ENCODE measurements around the gene SPTBN1.

The SPTBN1 gene

DNA sequence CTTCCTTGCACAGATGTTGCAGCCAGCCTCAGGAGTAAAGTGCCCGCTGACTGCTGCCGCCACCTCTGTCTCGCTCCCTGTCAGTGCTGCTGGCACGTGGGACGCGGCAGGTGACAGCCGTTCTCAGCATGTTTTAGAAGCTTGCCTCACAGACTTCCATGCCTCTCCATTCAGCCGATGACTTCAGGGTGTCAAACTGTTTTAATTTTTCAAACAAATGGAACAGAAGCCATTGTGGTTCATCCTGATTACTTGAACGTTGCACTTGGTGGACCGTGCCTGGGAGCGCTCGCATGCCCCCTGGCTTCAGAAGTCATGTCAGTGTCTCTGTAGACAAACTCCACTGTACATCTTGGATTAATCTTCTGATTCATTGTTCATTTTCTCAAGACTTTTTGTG lies 204.6 kb downstream of the SPTBN1 start:
- no peak overlapping the region for H3K4me3 ChIP-seq (ENCODE audit: severe bottlenecking)
- H3K27ac ChIP-seq (ENCODE audit: poor library complexity, severe bottlenecking) = no peak overlapping the region
- no peaks in the 10 kb centered on the region for H3K27me3 ChIP-seq (ENCODE audit: insufficient read depth, poor library complexity, severe bottlenecking)
- peaks cover 4% of the 10 kb centered on the region for H3K4me1 ChIP-seq (ENCODE audit: insufficient read depth, poor library complexity, severe bottlenecking)
- DNase-seq (ENCODE audit: low spot score) (no peak), ATAC-seq (ENCODE audit: low read depth) (no peak)
- no peaks in the 10 kb centered on the region for H3K9me3 ChIP-seq (ENCODE audit: severe bottlenecking)
- TF ChIP-seq, protein P1, sequence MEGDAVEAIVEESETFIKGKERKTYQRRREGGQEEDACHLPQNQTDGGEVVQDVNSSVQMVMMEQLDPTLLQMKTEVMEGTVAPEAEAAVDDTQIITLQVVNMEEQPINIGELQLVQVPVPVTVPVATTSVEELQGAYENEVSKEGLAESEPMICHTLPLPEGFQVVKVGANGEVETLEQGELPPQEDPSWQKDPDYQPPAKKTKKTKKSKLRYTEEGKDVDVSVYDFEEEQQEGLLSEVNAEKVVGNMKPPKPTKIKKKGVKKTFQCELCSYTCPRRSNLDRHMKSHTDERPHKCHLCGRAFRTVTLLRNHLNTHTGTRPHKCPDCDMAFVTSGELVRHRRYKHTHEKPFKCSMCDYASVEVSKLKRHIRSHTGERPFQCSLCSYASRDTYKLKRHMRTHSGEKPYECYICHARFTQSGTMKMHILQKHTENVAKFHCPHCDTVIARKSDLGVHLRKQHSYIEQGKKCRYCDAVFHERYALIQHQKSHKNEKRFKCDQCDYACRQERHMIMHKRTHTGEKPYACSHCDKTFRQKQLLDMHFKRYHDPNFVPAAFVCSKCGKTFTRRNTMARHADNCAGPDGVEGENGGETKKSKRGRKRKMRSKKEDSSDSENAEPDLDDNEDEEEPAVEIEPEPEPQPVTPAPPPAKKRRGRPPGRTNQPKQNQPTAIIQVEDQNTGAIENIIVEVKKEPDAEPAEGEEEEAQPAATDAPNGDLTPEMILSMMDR (IDR thresholded peaks at IDR 0.05; ENCODE audit: poor library complexity, severe bottlenecking) = no peak
- H3K36me3 ChIP-seq (ENCODE audit: low read depth) = peaks cover 100% of the 10 kb centered on the region

DNA sequence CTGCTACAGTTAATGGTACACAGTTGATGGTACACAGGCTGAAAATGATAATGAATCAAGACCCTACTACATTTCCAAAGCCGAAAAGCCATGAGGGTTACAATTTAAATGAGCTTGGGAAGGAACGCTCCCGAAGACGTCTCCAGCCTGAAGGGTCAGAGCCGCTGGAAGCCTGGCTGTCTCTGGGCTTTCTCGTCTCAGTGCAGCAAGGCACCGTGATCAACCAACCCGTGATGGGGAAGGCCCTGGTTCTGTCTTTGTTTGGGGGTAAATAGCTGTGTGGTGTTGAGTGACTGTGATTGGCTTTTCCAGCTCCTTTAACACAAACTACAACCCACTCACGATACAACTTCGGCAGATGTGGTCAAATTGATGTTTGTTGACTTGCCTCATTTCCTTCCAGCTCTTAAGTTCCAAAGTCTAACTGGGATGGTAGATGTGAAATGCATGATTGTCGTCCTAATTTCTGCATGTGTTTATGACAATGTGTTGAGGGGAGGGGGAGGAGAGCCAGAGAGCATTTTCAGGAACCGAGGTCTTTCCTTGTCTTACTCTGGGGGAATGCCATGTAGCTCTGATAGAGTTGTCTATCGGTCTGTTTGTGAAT lies 207.4 kb downstream of the SPTBN1 start:
- ATAC-seq (ENCODE audit: low read depth) = no peak
- Histone ChIP-seq H3K27me3 (ENCODE audit: insufficient read depth, poor library complexity, severe bottlenecking) (no peaks in the 10 kb centered on the region), H3K9me3 (ENCODE audit: severe bottlenecking) (no peaks in the 10 kb centered on the region), H3K4me3 (ENCODE audit: severe bottlenecking) (no peak overlapping the region), H3K36me3 (ENCODE audit: low read depth) (peaks cover 98% of the 10 kb centered on the region), H3K4me1 (ENCODE audit: insufficient read depth, poor library complexity, severe bottlenecking) (peaks cover 11% of the 10 kb centered on the region), H3K27ac (ENCODE audit: poor library complexity, severe bottlenecking) (no peak overlapping the region)
- TF ChIP-seq, protein P1 (IDR thresholded peaks at IDR 0.05; ENCODE audit: poor library complexity, severe bottlenecking) = no peak
- DNase-seq (ENCODE audit: low spot score) = no peak

DNA sequence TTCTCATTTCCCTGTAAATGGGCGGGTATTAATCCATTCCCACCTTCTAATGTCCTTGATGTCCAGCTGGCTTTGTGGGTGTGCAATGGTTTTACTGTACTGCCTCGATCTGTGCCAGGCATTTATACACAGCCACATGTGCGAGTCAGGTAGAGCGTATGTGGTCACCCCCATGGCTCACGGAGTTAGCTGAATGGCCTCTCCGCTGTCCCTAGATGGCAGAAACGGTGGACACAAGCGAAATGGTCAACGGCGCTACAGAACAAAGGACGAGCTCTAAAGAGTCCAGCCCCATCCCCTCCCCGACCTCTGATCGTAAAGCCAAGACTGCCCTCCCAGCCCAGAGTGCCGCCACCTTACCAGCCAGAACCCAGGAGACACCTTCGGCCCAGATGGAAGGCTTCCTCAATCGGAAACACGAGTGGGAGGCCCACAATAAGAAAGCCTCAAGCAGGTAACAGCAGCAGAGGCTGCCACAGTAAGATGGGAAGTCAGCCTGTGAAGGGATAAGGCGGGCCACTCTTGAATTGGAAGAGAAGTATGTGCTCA lies 208.2 kb downstream of the SPTBN1 start:
- Histone ChIP-seq H3K4me1 (ENCODE audit: insufficient read depth, poor library complexity, severe bottlenecking) (peaks cover 11% of the 10 kb centered on the region), H3K4me3 (ENCODE audit: severe bottlenecking) (no peak overlapping the region), H3K36me3 (ENCODE audit: low read depth) (peaks cover 98% of the 10 kb centered on the region), H3K27me3 (ENCODE audit: insufficient read depth, poor library complexity, severe bottlenecking) (no peaks in the 10 kb centered on the region), H3K27ac (ENCODE audit: poor library complexity, severe bottlenecking) (no peak overlapping the region), H3K9me3 (ENCODE audit: severe bottlenecking) (no peaks in the 10 kb centered on the region)
- TF ChIP-seq, protein P1 (IDR thresholded peaks at IDR 0.05; ENCODE audit: poor library complexity, severe bottlenecking) = no peak
- ATAC-seq (ENCODE audit: low read depth) (no peak), DNase-seq (ENCODE audit: low spot score) (no peak)

DNA sequence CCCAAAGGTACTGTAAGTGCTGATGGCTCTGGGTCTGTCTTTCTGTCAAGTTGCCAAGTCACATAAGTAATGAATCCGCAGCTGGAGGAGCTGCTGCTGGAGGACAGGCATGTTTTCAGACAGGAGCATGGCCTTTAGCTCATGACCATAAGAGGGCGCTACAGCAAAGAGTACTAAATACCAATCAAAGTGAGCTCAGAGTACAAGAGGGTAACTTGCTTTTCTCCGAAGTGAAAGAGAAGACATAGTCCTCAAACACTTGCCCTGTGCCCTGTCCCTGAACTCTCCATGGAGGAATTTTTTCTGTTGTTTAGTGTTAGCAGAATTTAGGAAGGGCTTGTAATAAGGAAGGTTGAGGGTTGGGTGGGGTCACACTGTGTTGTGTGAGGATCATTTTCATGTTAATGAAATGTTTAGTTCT lies 209.3 kb downstream of the SPTBN1 start:
- DNase-seq (ENCODE audit: low spot score) (no peak), ATAC-seq (ENCODE audit: low read depth) (no peak)
- H3K27me3 ChIP-seq (ENCODE audit: insufficient read depth, poor library complexity, severe bottlenecking) = no peaks in the 10 kb centered on the region
- H3K9me3 ChIP-seq (ENCODE audit: severe bottlenecking) = no peaks in the 10 kb centered on the region
- H3K27ac ChIP-seq (ENCODE audit: poor library complexity, severe bottlenecking) = peak overlapping the region; percentile 32
- no peak overlapping the region for H3K4me3 ChIP-seq (ENCODE audit: severe bottlenecking)
- H3K36me3 ChIP-seq (ENCODE audit: low read depth) = peaks cover 90% of the 10 kb centered on the region
- peaks cover 14% of the 10 kb centered on the region for H3K4me1 ChIP-seq (ENCODE audit: insufficient read depth, poor library complexity, severe bottlenecking)
- TF ChIP-seq, protein P1 (IDR thresholded peaks at IDR 0.05; ENCODE audit: poor library complexity, severe bottlenecking) = peak; percentile 40

DNA sequence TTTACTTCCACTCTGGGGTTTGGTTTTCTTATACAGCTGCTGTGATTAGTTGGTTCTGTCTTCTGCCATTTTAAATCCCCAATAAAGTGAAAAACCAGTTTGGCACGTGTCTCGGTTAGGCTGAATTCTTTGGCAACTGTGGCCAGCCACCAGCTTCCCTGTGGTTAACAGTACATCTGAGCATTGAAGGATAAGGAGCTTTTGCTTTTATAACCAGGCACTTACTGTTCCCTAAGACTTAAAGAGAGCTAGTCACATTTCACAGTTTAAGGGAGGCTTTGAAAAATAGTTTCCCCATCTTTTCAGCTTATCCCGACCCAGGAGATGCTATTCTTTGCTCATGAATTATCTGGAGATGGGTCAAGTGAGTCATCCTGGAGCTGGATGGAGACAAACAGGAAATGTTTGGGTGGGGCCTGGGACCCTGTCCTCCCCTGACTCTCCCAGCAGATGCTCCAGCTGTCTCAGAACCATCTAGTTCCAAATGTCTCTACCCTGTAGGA lies 210.1 kb downstream of the SPTBN1 start:
- Histone ChIP-seq H3K9me3 (ENCODE audit: severe bottlenecking) (no peaks in the 10 kb centered on the region), H3K27ac (ENCODE audit: poor library complexity, severe bottlenecking) (peak overlapping the region; percentile 32), H3K4me1 (ENCODE audit: insufficient read depth, poor library complexity, severe bottlenecking) (peaks cover 14% of the 10 kb centered on the region), H3K36me3 (ENCODE audit: low read depth) (peaks cover 83% of the 10 kb centered on the region), H3K4me3 (ENCODE audit: severe bottlenecking) (no peak overlapping the region), H3K27me3 (ENCODE audit: insufficient read depth, poor library complexity, severe bottlenecking) (no peaks in the 10 kb centered on the region)
- peak; percentile 32 for ATAC-seq (ENCODE audit: low read depth)
- TF ChIP-seq, protein P1 (IDR thresholded peaks at IDR 0.05; ENCODE audit: poor library complexity, severe bottlenecking) = no peak
- no peak for DNase-seq (ENCODE audit: low spot score)

Data from RWPE2 (cell line).